Measurements from ENCODE around the gene ZNF148.

DNA sequence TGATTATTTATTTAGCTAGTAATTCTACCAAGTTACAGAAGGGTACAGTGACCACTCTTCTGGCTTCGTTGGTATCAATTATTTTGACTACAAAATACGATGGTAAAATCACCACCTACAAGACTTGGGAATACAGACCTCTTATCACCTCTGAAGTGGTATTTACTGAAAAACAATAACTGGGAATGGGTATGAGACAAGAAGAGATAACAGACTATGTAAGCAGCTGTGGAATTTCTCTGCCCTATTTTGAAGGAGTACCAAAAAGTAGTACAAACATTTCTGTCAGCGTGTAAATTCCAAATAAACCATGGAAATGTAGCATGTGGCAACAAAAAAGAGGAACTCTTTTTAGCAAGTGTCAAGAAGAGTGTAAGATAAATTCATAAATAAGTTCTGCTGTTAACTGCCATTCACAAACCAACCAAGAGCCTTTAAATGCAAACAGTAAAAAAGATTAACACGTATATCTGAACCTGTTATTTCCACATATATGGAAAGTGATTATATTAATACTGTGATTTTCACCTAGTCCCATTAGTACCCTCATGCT lies 85.6 kb downstream of the ZNF148 start:
- TF ChIP-seq POLR2A (IDR thresholded peaks at IDR 0.05), result no peak
- TF ChIP-seq, protein P1, sequence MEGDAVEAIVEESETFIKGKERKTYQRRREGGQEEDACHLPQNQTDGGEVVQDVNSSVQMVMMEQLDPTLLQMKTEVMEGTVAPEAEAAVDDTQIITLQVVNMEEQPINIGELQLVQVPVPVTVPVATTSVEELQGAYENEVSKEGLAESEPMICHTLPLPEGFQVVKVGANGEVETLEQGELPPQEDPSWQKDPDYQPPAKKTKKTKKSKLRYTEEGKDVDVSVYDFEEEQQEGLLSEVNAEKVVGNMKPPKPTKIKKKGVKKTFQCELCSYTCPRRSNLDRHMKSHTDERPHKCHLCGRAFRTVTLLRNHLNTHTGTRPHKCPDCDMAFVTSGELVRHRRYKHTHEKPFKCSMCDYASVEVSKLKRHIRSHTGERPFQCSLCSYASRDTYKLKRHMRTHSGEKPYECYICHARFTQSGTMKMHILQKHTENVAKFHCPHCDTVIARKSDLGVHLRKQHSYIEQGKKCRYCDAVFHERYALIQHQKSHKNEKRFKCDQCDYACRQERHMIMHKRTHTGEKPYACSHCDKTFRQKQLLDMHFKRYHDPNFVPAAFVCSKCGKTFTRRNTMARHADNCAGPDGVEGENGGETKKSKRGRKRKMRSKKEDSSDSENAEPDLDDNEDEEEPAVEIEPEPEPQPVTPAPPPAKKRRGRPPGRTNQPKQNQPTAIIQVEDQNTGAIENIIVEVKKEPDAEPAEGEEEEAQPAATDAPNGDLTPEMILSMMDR (IDR thresholded peaks at IDR 0.05), result no peak
